RWPE1 (cell line): ENCODE results near the gene HMGCL.

Experiments used
- CTCF ChIA-PET: fragments of 350-600 bp; sonication (Branson Sonifier 250); formaldehyde crosslinking; extraction: SDS; loops from one replicate; lab custom pipeline; 2021; lab: Yijun Ruan, JAX
- POLR2A ChIA-PET: fragments of 400-600 bp; formaldehyde crosslinking; extraction: SDS; loops from one replicate; lab custom pipeline; 2020; ENCODE audit warnings: antibody characterized with exemption; ENCODE audit not compliant: low non-redundant PET; lab: Yijun Ruan, JAX
- DNase-seq: peaks from one replicate; pipeline ENCODE4 v3.0.0; 2012; ENCODE audit warnings: low spot score
- H3K27ac ChIP-seq: fragments of 450-650 bp; 2 replicates; pipeline ENCODE4 v1.5.1; 2017
- CTCF ChIP-seq: fragments of 450-650 bp; conservative IDR thresholded peaks from 2 replicates; pipeline ENCODE4 v1.5.1; 2017; ENCODE audit warnings: low read depth, mild to moderate bottlenecking

The HMGCL gene

GRCh38 chr1:23752909-23753308 lies 72.3 kb downstream of the HMGCL start:
- CTCF ChIA-PET = no interaction called here
- no peak for DNase-seq

More at GRCh38 chr1:23752909-23753308, 72.3 kb downstream of the HMGCL start:
- POLR2A ChIA-PET = no interaction called here
- no peak for TF ChIP-seq CTCF
- H3K27ac ChIP-seq = no peak overlapping the region
